GM21367 (cell line): ENCODE measurements around the gene ZNF862.

ENCODE experiments used
- ATAC-seq: cut with Tn5 transposase; IDR thresholded peaks from one replicate; pipeline ENCODE4 v1.9.1; 2021; ENCODE audit not compliant: unreplicated experiment

The ZNF862 gene

DNA sequence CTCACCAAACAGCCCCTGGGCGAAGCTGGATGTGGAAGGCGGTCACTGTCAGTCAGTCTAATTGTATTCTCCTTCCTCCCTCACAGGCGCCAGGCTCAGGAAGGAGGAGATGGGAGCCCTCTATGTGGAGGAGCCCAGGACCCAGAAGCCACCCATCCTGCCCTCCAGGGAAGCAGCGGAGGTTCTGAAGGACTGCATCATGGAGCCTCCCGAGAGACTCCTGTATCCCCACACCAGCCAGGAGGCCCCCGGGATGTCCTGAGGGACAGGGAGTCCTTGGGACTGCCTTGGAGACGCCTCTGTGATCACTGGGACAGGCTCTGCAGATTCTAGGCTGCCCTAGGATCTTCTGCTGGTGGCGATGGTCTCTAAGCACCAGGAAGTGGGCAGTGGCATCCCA lies 25.8 kb downstream of the ZNF862 start:
- no peak for ATAC-seq

DNA sequence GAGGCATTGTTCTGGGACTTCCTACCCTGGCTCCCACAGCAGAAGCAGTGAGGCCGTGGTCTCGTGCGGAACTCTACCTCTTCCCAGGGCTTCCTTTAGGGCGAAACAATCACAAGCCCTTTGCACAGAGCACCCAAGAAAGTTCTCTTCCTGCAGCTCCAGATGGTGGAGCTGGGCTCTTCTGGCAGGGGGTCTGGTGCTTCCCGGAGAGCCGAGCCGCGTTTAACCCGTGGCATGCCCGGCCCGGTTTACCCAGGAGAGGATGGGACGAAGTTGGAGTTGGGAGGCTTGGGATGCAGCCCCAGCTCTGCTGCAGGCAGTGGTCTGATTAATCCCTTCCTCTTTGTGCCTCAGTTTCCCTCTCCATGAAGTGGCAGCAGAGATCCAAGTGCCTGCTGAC lies 26.6 kb downstream of the ZNF862 start:
- ATAC-seq = no peak

DNA sequence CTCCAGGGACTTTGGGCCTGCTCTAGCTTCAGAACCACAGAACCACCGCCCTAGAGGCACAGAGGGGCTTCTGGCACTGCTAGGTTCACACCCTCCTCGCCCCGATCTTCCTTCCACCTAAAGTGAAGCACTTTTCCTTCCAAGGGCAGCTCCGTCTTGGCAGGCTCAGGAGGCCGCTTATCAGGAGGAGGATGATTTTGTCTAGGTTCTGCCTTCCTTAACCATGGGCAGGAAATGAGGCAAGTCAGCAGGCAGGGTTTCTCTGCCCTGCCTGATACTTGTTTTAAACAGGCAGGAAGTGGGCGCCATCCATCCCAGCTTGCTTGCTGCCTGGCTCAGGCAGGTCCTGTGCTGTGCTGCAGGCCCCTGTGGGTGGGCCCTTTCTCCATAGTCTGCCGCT lies 27.3 kb downstream of the ZNF862 start:
- peak; percentile 48 for ATAC-seq

DNA sequence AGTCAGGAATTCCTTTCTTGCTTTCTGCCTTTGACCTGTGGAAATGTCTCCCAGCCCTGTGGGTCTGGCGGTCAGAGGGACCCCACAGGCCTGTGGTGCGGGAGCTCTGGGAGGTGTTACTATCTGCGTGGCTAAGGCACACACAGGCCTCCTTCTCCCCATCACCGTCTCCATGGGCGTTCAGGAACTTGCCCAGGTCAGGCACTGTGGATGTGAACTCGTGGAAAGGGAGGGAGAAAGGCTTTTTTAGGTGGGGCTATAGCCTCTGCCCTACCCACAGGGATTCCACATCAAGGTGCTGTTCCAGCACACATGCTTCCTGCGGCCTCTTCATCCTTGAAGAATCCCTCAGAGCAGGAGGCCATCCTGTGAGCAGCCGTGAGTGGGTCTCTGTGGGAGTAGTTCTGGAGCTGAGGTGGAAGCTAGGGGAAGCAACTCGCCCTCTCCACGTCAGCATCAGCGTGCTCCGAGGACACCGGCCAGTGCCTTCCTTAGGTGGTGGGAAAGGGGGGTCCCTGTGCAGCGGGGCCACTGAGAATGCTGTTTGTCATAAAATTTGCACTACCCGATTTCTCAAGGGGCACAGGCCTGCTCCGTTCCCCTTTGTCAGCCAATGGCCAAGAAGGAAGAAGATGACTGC lies 28.1 kb downstream of the ZNF862 start:
- ATAC-seq = no peak

DNA sequence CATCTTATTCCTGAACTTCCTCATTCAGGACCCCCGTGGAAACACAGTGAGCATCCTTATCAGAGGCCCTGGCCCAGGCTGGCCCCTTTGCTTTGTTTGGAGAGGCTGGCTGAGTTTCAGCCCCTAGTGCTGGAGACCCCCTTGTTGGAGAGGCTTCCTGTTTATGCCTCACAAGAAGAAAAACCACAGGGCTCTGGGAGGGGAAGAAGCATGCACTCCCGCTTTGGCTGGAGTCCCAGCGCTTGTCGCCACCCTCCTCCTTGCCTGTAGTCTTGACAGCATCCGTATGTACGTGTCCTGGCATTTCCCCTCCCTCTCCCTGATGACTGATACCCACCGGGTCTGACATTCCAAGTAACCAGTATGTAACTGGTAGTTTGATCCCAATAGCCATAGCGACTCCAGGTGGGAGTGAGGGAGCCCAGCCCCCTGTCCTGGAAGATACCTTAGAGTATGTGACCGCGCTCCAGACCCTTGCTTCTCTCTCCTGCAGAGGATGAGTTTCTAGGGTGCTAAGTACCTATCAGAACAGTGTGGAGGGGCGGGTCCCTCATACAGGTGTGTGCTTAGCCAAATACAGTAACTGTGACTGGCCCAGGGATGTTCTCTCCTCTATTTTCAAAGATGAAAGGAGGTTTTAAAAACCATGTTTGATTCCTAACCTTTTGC lies 28.7 kb downstream of the ZNF862 start:
- no peak for ATAC-seq

DNA sequence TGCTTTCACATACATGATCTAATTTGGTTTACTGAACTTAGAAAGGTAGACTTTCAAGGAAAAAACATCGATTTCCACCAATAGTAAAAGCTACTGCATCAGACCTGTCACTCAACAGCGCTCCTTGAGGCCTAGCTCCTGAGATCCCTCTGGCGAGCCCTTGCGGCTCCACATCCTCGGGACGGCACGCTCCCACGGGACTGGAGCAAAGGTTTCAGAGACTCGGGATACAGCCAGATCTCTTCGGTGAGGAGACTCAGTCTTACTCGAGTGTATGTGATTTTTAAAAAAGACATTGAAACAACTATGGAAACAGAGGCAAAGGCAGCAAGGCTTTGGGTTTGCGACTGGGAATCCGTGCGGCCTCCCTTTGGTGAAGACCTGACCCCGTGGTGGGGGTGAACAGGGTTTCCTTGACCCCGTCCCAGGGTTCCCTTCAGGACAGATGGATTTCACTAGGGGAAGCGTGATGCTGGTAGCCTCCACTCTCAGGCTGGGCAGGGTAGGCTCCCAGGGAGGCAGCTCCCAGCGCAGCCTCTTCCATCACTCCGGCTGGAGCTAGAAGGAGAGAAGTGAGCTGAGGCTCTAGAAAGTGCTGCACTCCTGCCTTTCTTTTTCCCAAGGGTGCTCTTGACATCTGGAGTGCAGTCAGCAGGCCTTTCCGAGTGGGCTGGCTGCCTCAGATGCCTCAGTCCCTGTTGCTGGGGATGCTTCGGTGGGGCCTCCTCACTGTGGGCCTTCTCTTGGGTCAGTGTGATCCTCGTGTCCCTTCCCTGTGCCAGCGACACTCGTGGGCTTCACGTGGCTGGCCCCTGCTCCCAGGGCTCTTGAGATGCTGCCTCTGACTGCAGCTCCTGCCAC lies 29.8 kb downstream of the ZNF862 start:
- no peak for ATAC-seq

DNA sequence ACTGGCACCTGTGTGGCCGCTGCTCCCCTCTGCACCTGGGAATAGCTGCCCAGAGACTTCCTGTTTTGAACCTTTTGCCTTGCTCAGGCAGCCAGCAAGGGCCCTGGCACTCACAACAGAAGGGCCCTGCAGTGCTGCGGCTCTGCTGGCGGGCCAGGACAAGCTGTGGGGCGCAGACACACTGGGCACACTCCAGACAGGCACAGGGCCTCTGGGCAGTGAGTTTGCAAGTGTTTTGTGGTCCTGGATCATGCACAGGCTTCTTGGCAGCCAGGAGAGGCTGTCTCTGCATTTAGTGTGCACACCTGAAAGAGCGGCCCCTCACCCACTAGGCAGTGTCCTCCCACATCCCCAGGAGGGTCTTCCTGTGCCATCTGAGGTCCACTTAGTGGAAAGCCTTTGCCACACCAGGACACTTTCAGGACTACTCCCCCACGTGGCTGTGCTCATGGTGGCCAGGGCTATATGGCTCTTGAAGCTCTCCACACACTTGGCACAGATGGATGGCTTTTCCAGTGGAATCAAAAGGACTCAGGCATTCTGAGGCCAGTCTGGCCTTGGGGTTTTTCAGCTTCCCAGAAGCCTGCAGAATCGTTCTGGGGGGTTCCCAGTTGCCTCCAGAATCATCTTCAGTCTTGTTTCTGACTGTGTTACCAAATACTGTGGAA lies 30.6 kb downstream of the ZNF862 start:
- no peak for ATAC-seq

DNA sequence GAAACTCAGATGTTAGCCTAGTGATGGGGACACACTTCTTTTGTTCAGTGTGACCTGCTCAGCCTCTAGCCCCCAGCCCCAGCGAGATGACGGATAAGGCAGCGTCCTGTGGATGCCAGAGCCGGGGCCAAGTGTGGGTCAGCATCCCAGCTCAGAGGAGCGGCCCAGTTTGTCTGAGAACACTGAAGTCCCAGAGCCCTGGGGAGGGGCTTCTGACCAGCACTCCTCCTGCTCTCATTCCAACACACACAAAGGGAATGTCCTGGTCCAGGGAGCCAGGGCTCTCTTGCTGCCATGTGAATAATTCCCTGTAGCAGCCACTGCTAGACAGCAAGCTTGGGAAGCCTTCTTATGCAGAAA lies 31.1 kb downstream of the ZNF862 start:
- ATAC-seq = no peak

DNA sequence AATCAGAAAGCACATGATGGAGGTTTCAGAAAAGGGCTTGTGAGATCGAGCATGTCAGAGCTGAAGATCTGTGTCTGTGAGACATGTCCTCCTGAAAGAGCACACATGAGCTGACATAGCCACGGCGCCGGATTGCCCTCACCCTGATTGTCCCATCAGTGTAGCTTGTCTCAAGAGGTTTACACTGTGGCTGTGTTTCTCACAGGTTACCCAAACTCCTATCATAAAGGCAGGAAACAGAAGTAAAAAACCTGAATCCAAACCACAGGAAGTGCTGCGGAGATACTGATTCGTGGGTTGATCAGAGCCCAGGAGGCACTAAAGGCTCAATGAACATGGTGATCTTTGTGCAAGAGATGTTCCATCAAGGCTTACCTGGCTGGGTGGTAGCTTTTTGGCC lies 31.7 kb downstream of the ZNF862 start:
- no peak for ATAC-seq

DNA sequence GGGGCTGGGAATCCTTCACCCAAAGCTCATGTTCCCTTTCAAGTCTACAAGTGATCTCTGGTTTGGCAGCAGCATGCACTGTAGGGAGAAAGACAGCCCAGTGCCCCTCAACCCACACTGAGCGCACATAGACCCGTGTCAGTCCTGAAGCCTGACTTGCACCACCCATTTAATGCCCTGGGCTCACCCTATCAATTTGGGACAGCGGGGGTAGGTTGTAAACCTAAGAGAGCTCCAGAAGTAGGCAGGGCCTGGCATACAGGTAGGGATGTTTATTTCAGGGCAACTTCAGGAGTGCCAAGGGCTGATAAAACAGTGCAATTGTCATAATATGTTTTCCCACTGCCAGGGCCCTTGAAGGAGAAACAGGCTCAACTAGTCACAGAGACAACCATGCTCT lies 32.1 kb downstream of the ZNF862 start:
- no peak for ATAC-seq

DNA sequence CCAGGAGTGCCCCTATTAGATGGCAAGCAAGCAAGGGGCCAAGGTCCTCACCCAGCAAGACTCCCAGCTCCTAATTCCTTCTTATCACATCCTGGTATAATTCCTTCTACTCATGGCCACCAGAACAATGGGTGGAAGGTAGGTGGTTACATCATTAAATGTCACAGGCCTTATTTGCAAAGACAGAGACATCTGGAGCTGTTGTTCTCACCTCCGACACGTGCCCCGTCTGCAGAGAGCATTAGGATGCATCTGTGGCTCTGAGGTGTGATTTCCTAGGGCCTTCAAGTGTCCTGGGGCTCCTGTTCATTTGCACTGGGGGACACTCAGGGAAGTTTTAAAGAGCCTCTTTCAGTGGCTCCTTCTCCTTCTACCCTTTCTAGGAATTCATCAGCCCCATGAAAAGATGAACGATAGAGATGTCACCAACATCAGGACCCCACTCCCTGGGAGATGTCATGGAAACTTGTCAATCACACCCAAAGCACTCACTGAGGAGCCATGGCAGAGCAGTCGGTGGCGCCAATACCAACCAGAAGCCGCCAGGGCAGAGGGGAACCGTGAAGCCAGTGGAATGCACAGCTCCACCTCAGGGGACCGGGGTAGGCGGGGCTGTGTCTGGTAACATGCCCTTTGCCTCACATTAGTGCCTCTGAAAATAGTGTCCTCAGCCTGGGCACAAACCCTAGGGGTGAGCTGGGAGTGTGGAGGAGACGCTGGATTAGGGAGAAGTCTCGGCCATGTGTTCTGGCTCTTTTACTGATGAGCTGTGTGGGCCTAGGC lies 32.7 kb downstream of the ZNF862 start:
- no peak for ATAC-seq

DNA sequence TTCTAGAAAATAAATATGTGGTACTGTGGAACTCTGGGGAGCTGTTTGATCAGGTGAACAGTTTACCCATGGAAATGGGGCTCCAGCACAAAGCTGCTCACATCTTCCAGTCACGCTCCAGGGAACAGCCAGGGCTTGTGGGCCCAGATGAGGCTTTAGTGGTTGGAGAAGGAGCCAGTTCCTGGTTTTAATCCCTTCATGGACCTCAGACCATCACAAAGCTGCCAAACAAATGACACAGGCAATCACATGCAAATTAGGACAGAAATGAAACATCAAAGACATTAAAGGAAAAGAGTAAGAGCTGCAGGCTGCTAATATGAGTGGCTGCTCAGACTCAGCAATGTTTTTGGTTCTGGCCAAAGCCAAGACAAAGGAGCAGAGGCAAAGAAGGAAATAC lies 33.4 kb downstream of the ZNF862 start:
- no peak for ATAC-seq

DNA sequence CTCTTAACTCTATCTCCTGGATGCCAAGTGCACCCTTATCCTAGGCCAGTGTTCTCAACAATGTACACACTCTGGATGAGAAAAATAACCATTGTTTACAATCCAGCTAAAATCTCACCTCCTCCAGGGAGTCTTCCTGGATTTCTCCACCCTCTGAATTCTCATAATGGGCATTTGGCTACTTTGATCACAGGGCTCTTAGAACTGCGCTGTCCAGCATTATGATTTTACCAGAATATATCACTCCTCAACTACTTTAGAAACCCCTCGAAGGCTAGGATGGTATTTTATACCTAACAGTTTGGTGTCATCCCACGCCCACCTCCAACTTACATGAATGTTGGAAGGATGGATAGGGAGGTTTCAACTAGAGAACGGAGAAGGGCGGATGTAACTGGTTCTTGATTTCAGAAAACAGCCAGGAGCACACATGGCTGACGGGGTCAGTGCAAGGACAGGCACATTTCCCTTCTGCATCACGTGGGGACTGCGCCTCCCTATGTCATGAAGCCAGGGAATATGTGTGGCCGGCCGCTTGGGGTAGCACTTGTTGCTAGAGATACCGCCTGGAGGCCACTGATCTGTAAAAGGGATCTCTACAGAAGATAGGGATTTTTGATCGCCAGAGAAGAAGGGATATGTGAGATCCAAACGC lies 34.4 kb downstream of the ZNF862 start:
- ATAC-seq = peak; percentile 26

DNA sequence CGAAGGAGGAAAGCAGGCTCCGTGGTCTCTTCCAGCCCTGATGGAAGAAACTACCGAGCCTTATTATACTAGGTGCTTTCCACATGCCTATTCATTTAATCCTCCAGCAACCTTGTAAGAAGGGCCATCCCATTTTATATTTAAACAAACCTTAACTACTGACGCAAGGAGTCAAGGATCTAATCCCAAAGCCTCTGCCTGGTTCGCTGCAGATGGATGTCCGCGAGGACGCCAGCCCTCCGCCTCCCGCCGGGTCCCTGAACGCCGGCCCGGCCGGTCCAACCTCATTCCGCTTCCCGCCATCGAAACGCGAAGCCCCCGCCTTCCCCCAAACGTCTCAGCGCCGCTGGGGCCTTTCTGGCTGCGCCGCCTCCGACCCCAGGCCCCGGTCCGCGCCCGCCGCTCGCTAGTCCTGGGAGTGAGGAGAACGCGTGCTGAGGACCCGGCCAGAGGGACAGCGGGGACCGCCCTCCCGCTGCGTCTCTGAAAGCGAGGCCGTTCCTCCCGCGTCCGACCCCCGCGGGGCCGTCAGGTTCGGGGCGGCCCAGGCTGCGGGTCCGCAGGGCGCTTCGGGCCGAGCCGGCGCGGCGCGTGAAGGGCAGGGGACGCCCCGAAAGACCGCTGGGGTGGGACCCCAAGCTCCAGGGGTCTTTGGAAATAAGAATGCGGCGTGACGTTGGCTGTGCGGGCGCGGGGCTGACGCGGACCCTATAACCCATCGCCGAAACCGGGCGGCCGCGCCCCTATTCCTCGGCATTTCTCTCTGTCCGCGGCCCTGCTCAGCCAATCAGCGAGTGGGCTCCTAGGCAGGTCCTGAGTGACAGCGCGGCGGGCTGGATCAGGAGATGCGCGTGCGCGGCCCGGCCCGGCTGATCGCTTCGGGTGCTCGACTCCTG lies 35.1 kb downstream of the ZNF862 start, which contains the start of gene ATP6V0E2:
Gene ATP6V0E2, plus strand, starts transcription at position 896 of the 896 bp plus-strand sequence. CDS start 97 bp downstream, outside the sequence.
- ATAC-seq = peak; percentile 79

DNA sequence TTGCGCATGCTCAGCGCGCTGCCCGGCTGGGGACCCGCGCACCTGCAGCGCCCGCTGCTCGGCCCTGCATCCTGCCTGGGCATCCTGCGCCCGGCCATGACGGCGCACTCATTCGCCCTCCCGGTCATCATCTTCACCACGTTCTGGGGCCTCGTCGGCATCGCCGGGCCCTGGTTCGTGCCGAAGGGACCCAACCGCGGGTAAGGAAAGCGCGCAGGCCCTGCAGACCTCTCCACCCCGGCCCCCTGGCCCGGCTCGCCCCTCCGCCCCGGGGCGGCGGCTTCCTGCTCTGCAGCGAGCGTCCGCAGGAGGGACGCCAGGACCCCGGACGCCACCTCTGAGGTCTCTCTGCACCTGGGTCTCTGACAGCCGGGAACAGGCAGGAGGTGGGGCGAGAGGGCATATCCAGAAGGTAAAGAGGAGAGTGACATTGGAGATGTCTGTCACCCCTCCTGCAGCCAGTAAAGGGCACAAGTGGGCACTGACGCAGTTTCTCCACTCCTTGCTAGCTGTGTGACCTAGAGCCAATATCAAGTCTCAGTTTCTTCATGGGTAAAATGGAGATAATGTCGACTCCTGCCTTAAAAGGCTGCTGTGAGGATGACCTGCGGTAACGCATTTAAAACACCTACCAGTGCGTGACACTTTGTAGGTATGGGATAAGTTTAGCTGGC lies 35.9 kb downstream of the ZNF862 start:
- peak; percentile 28 for ATAC-seq

DNA sequence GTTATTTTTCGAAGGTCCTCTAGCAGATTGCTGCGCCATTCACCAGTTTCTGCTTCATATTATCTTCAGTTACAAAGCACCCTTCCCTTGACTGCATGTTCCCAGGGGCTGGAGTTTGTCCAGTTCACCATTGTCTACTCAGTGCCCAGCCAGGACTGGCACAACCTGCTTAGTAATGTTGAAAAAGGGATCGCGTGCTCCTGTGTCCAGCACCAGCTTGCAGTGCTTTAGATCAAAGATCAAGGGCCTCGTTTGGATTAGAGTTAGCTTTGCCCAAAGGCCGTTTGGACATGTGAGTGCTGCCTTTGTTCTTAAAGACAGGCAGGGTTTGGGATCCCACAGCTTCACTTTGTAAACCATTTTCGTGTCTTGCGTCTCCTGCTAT lies 36.5 kb downstream of the ZNF862 start:
- no peak for ATAC-seq

DNA sequence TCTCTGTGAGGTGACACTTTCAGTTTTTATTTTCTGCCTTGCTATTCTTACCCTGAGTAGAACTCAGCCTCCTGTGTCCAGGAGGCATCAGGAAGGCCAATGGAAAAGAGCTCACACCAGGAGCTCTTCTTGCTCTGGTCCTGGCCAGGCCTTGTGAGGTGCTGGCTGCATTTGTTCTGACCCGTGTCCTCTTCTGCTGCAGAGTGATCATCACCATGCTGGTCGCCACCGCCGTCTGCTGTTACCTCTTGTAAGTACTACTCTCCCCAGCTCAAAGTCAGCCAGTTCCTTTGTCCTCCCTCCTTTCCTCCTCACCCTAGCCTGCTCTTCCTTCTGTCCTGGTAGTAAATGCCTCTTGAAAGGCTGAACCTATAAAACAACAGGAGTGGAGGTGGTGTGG lies 37.2 kb downstream of the ZNF862 start:
- no peak for ATAC-seq

DNA sequence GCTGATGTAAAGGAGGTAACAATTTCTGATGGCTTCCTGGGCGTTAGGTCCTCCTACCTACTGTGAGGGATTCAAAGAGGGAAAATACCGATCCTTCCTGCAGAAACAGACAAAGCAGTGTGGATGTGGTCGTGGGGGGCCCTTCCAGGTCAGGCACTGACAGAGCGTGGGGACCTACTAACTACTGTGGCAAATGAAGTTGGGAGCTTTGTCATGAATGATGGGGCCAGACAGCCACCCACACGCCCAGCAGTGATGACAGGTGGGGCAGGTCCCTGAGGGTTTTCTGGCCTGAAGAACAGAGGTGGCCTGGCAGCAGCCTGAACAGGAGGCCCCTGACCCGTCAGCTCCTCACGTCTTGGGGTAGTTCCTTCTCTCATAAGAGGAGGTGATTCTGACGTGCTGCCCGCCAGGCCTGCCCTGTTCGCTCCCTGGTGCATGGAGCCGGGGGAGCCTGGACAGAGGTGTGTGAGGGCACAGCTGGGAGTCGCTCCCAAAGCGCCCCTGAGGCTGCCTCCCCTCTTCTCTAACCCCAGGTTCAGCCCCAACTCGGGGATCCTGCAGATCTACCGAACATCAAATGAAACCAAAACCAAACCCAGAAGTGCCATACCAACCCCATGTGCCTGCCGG lies 39.8 kb downstream of the ZNF862 start:
- ATAC-seq = no peak
